GM19395 (cell line): ENCODE measurements around the gene FAM81B.
"Not testable (repeated sequence)": the region's sequence is repeated elsewhere in the genome, so short reads cannot be mapped to it uniquely, and the experiment has no call there.

Experiments used
- ATAC-seq: cut with Tn5 transposase; IDR thresholded peaks from one replicate; pipeline ENCODE4 v1.9.1; 2021; ENCODE audit warnings: mild to moderate bottlenecking, moderate library complexity; ENCODE audit not compliant: unreplicated experiment

The FAM81B gene, protein sequence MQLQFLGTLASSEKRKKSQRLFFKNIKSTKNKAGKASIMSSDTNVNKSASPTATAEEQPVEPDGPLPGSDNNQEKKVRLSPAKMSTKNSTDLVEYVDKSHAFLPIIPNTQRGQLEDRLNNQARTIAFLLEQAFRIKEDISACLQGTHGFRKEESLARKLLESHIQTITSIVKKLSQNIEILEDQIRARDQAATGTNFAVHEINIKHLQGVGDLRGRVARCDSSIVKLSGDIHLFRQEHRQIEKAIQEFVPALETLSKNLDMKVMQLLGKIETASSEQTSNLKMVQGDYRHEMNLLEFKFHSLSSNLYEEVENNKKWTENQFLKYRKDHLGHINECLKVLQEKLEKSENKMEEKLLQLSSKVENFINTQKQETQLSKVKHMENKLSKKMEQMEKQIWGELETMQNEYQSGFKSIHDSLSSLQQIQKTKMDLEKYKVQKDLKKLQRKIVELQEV

DNA sequence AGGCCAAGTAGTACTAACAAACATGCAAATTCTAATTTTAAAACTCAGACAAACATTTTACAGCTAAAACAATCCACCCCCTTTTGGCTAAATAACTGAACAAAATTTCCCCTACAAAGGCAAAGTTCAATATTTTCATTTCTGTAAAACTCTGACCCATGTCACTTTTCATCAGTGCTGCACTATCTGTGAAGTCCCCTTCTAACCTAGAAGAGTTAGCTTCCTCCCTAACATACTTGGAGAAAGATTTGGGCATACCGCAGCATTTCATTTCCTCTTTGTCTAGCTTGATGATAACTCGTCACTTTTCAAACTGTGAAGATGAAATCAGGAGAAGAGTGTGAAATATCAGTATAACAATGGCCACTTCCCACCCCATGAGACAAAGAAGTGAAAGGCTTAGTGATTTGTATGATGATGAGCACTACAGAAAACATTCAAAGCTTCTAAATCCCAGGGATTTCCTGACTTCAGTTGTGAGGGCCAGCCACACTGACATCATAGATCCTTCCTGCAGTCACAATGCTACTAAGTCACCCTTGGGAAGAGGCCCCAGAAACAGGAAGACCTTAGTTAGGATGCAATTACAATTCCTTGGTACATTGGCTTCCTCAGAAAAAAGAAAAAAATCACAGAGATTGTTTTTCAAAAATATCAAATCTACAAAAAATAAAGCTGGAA lies at the start of gene FAM81B:
Gene FAM81B, plus strand, starts transcription at position 555 of the 681 bp plus-strand sequence. Its CDS starts 24 bp downstream, at position 579.
- no peak for ATAC-seq

DNA sequence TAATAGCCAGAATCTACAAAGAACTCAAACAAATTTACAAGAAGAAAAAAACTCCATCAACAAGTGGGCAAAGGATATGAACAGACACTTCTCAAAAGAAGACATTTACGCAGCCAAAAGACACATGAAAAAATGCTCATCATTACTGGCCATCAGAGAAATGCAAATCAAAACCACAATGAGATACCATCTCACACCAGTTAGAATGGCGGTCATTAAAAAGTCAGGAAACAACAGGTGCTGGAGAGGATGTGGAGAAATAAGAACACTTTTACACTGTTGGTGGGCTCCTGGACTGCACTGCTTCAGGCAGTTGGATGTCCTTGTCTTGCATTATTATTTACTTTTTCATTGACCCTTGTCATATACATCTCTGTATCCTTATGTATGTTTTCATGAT lies 49.7 kb upstream of the FAM81B start:
- ATAC-seq, result not testable (repeated sequence)

DNA sequence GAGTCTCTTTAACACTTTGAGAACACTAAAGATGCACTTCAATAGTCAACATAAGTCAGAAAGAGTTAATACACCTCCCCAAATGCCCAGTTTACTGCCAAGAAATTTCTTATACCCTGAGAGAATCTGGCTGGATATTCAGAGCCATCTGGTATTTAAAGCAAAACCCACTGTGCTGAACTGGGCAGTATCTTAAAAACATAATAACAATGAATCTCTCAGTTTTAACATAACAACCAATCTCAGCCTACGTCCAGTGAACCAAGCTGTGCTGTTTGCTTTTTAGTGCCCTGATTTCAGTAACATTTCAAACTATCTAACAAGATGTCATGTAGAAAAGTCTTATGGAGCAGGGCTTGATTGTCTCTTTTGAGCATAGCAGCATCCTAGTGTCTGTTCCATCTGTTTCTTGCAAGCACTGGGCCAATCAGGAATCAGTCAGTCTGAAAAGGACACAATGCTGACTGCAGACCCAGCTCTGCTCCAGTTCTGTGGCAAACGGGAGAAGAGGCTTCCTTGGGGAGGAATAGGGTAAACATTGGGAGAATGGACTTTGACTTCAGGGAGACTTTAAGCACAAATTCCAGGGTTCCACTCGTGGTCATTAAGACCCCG lies 43.6 kb upstream of the FAM81B start:
- ATAC-seq, result no peak

DNA sequence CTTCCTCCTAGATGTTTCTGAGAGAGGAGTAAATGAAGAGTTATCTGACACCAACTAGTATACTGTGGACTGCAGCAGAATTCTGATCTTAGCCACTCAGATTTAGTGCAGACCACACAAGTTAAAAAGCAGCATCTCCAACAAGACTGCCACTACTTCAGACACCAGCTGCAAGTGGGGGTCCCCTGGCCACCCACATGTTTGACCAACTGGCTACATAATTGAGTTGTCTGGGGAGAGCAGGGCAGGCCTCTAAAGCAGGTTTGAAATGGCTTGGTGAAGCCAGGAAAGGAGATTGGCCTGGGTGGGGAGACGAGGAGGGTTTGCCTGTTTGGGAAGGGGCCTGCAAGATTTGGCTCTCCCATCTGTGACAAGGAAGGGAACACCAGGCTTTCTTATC lies 40.5 kb upstream of the FAM81B start:
- no peak for ATAC-seq

DNA sequence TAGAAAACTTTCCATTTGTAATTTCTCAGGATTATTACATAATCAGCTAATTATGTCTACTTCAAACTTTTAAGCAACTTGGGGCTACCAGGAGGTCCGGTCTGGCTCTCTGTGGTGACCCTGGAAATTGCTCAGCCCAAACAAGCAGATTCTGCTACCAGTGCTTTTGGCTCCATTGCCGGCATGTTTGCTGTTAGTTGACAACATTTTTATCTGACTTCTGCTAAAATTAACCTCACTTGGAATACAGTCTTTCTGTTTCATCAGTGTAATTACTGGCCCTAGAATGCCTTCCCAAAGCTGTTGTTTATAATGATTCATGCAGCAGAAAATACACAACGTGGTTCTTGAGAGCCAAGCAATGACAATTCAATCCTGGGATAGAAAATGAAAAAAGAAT lies 38.5 kb upstream of the FAM81B start:
- no peak for ATAC-seq

DNA sequence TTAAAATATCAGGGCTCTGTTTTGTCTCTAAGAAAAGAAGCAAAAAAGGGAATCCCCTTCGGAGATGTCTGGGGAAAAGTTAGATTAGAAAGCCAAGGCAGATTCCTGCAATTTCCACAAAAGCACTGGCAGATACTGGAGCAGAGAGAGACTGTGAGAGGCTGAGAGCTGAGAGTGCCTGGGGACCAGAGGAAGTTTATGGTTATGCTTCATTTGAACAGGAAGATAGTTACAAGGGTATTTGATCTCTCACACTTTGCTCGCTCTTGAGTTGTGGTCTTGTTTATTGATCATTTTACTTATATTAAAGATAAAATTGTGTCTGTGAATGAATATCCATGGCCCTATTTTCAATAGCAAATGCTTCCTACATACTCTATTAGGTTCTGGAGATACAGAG lies 32.8 kb upstream of the FAM81B start:
- no peak for ATAC-seq

DNA sequence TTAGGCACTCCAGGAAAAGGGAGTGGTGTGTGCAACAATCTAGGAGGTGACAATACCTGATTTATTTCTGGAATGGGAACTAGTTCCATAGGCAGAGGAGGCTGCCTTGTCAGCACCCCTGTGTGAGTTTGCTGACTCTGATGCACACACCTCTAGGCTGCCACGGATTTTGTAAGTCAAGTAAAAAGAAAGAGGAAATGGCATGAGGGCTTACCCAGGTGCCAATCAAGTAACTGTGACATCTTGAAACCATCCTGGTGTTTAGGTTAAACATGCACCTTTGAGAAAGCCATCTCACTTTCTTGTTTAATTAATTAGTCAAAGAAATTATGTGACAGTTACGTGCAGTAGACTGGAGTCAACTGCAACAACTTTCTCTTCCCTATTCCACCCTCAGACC lies 32.3 kb upstream of the FAM81B start:
- ATAC-seq, result no peak

DNA sequence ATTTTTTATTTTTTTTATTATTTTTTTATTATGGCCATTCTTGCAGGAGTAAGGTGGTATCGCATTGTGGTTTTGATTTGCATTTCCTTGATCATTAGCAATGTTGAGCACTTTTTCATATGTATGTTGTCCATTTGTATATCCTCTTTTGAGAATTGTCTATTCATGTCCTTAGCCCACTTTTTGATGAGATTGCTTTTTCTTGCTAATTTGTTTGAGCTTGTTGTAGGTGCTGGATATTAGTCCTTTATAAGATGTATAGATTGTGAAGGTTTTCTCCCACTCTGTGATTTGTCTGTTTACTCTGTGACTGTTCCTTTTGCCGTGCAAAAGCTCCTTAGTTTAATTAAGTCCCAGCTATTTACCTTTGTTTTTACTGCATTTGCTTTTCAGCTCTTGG lies 30.5 kb upstream of the FAM81B start:
- ATAC-seq, result not testable (repeated sequence)

DNA sequence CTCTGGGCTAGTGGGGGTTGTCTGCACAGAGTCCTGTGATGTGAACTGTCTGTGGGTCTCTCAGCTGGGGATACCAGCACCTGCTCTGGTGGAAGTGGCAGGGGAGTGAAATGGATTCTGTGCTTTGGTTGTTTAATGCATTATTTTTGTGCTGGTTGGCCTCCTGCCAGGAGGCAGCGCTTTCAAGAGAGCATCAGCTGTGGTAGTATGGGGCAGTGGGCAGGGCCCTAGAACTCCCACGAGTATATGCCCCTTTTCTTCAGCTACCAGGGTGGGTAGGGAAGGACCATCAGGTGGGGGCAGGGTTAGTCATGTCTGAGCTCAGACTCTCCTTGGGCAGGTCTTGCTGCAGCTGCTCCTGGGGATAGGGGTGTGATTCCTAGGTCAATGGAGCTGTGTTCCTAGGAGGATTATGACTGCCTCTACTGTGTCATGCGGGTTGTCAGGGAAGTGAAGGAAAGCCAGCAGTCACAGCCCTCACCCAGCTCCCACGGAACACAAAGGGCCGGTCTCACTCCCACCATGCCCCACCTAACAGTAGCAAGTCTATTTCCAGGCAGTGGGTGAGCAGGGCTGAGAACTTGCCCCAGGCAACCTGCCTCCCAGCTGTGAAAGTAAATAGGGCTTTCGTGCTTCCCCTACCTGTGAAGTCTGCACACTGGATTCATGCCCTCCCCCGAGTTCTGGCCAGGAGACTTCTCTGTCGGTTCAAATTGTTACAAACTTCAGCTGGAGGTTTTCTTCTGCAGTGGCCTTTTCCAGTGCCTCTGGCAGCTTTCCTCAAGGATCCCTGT lies 25.7 kb upstream of the FAM81B start:
- no peak for ATAC-seq

DNA sequence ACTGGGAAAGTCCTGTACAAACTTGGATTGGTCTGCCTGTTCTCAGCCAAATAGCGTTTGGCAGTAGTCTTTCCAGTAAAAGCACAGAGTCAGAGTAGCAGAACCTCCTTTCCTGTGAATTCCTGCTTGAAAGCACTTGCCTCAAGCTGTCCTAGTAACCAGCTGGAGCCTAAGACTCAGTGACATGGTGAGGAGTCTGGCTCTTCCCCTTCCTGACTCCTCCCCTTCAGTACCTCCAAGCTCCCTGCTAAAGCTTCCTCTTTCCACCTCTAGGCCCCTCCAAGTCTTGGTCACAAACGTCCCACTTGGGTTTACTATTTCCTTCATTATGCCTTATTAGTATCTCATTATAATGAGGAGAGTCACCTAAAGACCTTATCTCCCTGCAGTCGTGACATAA lies 21.4 kb upstream of the FAM81B start:
- ATAC-seq, result no peak

DNA sequence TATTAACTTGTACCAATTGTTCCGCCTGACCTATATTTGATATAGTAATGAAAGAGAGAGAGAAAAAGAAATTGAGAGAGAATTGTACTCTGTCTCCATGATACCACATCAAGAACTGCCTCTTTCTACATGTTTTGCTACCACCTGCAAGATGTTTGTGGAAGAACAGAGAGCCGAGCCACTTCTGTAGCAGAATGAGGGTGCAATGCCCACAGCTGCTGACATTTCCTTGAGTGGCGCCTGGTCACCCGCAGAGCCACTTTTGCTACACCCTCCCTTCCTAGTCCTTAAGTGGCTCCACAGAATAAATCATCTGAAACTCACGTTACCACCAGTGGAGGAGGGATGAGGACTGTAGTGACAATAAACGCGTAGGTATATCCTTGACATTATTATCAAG lies 17.1 kb upstream of the FAM81B start:
- no peak for ATAC-seq

DNA sequence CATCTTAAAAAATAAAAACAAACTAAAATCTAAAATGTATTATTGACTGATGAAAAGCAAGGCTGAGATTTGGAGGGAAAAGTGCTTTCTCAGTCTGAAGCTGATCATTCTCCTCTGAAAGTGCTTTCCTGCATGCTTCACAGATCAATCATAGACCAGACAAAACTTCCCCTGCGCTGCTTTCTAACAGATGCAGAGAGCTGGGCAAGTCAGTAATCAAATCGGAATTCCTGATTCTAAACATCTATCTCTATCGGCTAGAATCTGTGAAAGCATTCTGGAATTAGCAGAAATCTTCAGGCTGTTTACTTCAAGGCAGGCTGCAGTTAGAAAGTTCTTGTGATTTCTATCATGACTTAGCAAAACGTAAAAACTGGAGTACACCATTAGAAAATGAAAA lies 15.6 kb upstream of the FAM81B start:
- ATAC-seq, result no peak

DNA sequence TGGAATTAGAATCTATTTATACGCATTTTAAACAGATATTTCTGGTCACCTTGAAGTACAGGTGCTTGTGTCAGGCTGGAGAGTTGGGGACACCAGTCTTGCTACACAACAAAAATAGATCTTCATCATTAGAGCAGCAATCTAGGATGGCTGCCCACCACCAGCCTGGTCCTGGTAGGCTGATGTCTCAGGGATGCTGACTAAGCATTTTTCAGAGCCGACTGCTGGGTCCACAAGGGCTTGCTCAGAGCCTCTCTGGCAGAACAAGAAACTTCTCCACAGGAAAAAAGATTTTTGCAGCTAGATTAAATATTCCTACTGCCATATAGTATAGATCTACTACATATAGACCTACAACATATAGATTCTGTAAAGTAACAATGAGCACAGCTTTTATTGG lies 12.0 kb upstream of the FAM81B start:
- no peak for ATAC-seq

DNA sequence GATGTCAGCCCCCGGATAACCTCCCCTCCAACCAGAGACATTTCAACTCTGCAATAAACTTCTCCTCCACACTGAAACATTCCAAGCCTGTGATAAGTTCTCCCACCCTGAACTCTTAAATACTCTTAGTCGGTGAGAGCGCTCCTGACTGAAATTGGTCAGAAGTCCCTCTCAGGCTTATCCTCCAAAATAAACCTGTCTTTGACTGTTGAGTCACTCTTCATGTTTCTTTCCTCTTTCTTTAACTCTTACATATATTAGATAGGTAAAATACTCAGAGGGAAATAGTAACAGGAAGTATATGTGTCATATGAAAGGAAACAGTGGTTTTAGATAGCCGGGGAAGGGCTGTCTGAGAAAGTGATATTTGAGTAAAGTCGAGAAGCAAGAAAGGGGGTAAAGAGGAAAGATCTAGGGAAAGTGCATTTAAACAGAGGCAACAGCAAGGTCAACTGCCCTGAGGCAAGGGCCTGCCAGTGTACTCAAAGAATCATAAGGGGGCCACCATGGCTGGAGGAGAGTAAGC lies 11.0 kb upstream of the FAM81B start:
- ATAC-seq, result no peak

DNA sequence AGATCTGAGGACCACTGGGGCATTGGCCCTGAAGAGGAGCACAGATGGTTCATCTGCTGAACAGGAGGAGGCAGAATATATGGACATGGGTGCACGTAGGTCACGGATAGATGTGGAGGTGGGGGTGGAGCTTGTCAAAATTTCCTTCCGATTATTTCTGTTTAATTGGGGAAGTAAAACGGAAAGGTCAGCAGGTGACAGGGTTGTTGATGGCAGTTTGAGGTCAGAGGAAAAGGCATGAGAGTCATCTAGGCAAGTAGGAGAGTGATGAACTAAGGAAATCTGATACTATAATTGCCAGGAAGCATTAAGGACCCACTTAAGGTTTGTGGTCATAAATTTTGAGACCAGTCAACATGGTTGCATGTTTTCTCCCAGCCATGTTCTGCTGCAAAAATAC lies 8.4 kb upstream of the FAM81B start:
- no peak for ATAC-seq

DNA sequence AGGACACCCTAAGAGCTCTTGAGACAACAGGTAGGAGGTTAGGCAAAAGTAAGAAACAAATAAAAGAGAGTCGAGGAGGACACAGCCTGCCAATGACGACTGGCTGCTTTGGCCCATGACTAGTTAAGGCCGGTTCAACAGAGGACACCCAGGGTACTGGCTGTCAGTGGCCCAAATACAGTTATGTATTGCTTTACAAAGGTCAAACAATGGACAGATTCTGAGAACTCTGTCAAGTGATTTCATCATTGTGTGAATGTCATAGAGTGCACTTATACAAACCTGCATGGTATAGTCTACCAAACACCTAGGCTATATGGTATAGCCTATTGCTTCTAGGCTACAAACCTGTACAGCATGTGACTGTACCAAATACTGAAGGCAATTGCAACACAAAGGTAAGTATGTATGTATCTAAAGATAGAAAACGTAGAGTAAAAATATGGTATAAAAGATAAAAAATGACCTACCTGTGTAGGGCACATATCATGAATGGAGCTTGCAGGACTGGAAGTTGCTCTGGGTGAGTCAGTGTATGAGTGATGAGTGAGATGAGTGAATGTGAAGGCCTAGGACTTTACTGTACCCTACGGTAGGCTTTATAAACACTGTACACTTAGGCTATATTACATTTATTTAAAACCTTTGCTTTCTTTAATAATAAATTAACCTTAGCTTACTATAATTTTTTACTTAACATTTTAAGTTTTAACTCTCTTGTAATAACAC lies 6.5 kb upstream of the FAM81B start:
- no peak for ATAC-seq

DNA sequence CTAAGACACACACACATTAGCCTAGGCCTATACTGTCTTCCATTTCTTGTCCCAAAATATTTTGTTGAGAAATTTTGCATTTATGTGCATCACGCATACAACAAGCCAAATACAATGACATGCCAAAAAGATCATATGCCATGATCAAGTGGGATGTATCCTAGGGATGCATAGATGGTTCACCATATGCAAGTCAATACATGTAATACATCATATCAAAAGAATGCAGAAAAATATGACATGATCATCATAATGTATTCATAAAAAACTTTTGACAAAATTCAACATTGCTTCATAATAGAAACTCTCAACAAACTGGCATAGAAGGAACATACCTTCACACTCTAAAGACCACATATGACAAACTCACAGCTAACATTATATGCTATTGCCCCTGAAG lies 5.8 kb upstream of the FAM81B start:
- ATAC-seq, result no peak

DNA sequence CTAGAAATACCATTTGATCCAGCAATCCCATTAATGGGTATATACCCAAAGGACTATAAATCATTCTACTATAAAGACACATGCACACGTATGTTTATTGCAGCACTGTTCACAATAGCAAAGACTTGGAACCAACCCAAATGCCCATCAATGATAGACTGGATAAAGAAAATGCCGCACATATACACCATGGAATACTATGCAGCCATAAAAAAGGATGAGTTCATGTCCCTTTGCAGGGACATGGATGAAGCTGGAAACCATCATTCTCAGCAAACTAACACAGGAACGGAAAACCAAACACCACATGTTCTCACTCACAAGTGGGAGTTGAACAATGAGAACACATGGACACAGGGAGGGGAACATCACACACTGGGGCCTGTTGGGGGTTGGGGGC lies 799 bp downstream of the FAM81B start:
- not testable (repeated sequence) for ATAC-seq

DNA sequence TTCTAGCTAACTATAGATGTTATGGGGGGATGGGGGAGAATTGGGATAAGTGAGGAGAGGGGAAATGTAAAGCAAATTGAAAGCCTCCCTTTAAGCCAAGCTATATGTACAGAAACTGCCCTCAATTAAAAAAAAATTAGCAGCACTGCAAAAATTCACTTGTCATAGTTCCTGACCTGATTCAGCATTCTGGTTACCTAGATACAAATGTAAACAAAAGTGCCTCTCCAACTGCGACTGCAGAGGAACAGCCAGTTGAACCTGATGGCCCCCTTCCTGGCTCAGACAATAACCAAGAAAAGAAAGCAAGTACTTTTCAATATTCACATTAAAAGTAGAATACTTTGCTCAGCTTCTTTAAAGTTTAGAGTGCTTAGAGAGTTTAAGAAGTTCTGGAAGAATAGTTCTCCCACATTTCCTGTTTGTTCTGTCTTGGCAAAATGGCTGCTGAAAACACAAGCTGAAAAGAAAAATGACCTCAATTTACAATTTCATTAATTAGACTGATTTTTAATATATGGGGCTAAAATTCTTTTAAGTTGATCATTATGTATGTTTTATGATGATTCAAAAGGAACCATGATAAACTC lies 1.5 kb downstream of the FAM81B start:
- no peak for ATAC-seq

DNA sequence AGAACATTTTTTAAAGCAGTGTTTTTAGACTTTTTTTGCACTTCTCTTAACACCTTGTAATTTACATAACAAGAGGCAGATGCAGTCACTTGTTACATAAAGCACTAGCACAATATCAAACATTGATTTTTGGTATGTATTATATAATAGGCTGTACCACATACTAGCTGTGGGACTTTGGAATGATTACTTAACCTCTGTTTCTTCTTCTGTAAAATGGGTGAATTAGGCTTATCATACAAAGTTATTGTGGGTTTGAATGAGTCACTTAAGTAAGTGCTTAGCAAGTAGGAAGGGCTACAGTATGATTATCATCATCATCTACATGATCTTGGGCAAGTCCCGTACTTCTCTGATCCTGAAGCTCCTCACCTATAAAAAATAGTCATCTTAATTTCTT lies 2.1 kb downstream of the FAM81B start:
- ATAC-seq, result no peak
